ENCODE measurements around the gene NF1.
A peak's percentile ranks its signal among the peaks of the same experiment; 100 is the strongest.

The NF1 gene

GRCh38 chr17:31413081-31413799 lies 318.5 kb downstream of the NF1 start:
- DNase-seq: no peak

GRCh38 chr17:31413874-31414549 lies 319.2 kb downstream of the NF1 start:
- DNase-seq: peak; percentile 39

GRCh38 chr17:31414550-31414918 lies 319.8 kb downstream of the NF1 start:
- no peak for DNase-seq

- no peak for DNase-seq
Observed at GRCh38 chr17:31415004-31415454, 320.3 kb downstream of the NF1 start.

GRCh38 chr17:31415640-31416502 lies 321.1 kb downstream of the NF1 start:
- DNase-seq: no peak

- DNase-seq: no peak
Observed at GRCh38 chr17:31416503-31416923, 321.7 kb downstream of the NF1 start.

GRCh38 chr17:31417051-31417792 lies 322.4 kb downstream of the NF1 start:
- no peak for DNase-seq

GRCh38 chr17:31418773-31419350 lies 324.1 kb downstream of the NF1 start:
- no peak for DNase-seq

- DNase-seq: no peak
Observed at GRCh38 chr17:31422443-31422842, 327.7 kb downstream of the NF1 start.

GRCh38 chr17:31424944-31425281 lies 330.1 kb downstream of the NF1 start:
- DNase-seq: no peak

- peak; percentile 29 for DNase-seq
Observed at GRCh38 chr17:31425282-31426040, 330.7 kb downstream of the NF1 start.

All from NCI-H1694 treated with DMSO at 0.1 percent for 48 hours (cell line).